Inferior parietal cortex (tissue), 1 donor: Measurements from ENCODE around the gene FA2H.

ENCODE experiments used
- DNase-seq: peaks from one replicate; pipeline ENCODE4 v3.0.0-alpha.2; 2016; ENCODE audit errors: extremely low spot score

FA2H gene

GRCh38 chr16:74744566-74744965, 30.1 kb downstream of the FA2H start:
- DNase-seq, result no peak

GRCh38 chr16:74743668-74744299, 30.8 kb downstream of the FA2H start:
- peak; percentile 45 for DNase-seq

GRCh38 chr16:74743045-74743667, 31.5 kb downstream of the FA2H start:
- no peak for DNase-seq

- no peak for DNase-seq
Observed at GRCh38 chr16:74742051-74742481, 32.6 kb downstream of the FA2H start.

- DNase-seq, result peak; percentile 63
Observed at GRCh38 chr16:74740795-74741304, 33.8 kb downstream of the FA2H start.

- DNase-seq, result no peak
Observed at GRCh38 chr16:74739275-74739674, 35.3 kb downstream of the FA2H start.

GRCh38 chr16:74738816-74739215, 35.8 kb downstream of the FA2H start:
- DNase-seq, result no peak

- DNase-seq, result no peak
Observed at GRCh38 chr16:74738113-74738541, 36.5 kb downstream of the FA2H start.

- no peak for DNase-seq
Observed at GRCh38 chr16:74737521-74737920, 37.1 kb downstream of the FA2H start.

- no peak for DNase-seq
Observed at GRCh38 chr16:74736531-74737157, 38.0 kb downstream of the FA2H start.

GRCh38 chr16:74735554-74735953, 39.1 kb downstream of the FA2H start:
- DNase-seq, result no peak

- no peak for DNase-seq
Observed at GRCh38 chr16:74735162-74735452, 39.5 kb downstream of the FA2H start.

GRCh38 chr16:74734361-74735161, 40.1 kb downstream of the FA2H start:
- no peak for DNase-seq

- no peak for DNase-seq
Observed at GRCh38 chr16:74732707-74733350, 41.8 kb downstream of the FA2H start.

- DNase-seq, result no peak
Observed at GRCh38 chr16:74731853-74732477, 42.7 kb downstream of the FA2H start.

GRCh38 chr16:74729783-74730683, 44.6 kb downstream of the FA2H start:
- no peak for DNase-seq

- no peak for DNase-seq
Observed at GRCh38 chr16:74727903-74728302, 46.7 kb downstream of the FA2H start.

GRCh38 chr16:74726716-74727115, 47.9 kb downstream of the FA2H start:
- no peak for DNase-seq

- no peak for DNase-seq
Observed at GRCh38 chr16:74725651-74726455, 48.8 kb downstream of the FA2H start.
